H9 (cell line): ENCODE data around the gene TFAP2E. TPM values are rescaled to one million over a fixed set of nuclear protein-coding genes. Genes with fewer than 3 reads are reported as not detected.

Source experiments
- DNase-seq: peaks from one replicate; pipeline ENCODE4 v3.0.0-alpha.2; 2017
- H2AFZ ChIP-seq: one replicate; pipeline ENCODE4 v1.6.1; 2013; ENCODE audit warnings: mild to moderate bottlenecking, low read length, control low read depth, moderate library complexity
- H2AK5ac ChIP-seq: 2 replicates; pipeline ENCODE4 v1.6.1; 2013; ENCODE audit warnings: low read length, control low read depth, mixed read lengths; ENCODE audit not compliant: insufficient read length
- H2BK120ac ChIP-seq: one replicate; pipeline ENCODE4 v1.6.1; 2013; ENCODE audit warnings: low read depth, mild to moderate bottlenecking, low read length, control low read depth, inconsistent platforms; ENCODE audit not compliant: poor library complexity, severe bottlenecking
- H2BK12ac ChIP-seq: 2 replicates; pipeline ENCODE4 v1.6.1; 2013; ENCODE audit warnings: low read length, control low read depth, mixed read lengths, low read depth; ENCODE audit not compliant: insufficient read length
- H2BK15ac ChIP-seq: 2 replicates; pipeline ENCODE4 v1.6.1; 2013; ENCODE audit warnings: low read depth, low read length, control low read depth
- H2BK20ac ChIP-seq: one replicate; pipeline ENCODE4 v1.6.1; 2013; ENCODE audit warnings: low read depth, mild to moderate bottlenecking, low read length, control low read depth, inconsistent platforms; ENCODE audit not compliant: poor library complexity, severe bottlenecking
- H2BK5ac ChIP-seq: 2 replicates; pipeline ENCODE4 v1.6.1; 2013; ENCODE audit warnings: low read length, control low read depth, mixed read lengths; ENCODE audit not compliant: insufficient read length
- H3K14ac ChIP-seq: 2 replicates; pipeline ENCODE4 v1.6.1; 2013; ENCODE audit warnings: low read length, control low read depth; ENCODE audit not compliant: insufficient read depth
- H3K18ac ChIP-seq: 2 replicates; pipeline ENCODE4 v1.6.1; 2013; ENCODE audit warnings: low read depth, mild to moderate bottlenecking, mixed read lengths, low read length, control low read depth; ENCODE audit not compliant: insufficient read length
- H3K23ac ChIP-seq: 2 replicates; pipeline ENCODE4 v1.6.1; 2013; ENCODE audit warnings: low read length, control low read depth, mixed read lengths, low read depth; ENCODE audit not compliant: insufficient read length
- H3K23me2 ChIP-seq: 2 replicates; pipeline ENCODE4 v1.6.1; 2013; ENCODE audit warnings: low read depth, mild to moderate bottlenecking, mixed read lengths, low read length, control low read depth; ENCODE audit not compliant: insufficient read length, poor library complexity, severe bottlenecking
- H3K27ac ChIP-seq: 2 replicates; pipeline ENCODE4 v1.5.1; 2013; ENCODE audit warnings: low read length, control low read depth, mixed read lengths, low read depth; ENCODE audit not compliant: insufficient read length
- H3K27me3 ChIP-seq: 2 replicates; pipeline ENCODE4 v1.6.1; 2013; ENCODE audit warnings: low read length, control low read depth, inconsistent platforms; ENCODE audit not compliant: insufficient read depth
- H3K4ac ChIP-seq: 2 replicates; pipeline ENCODE4 v1.6.1; 2013; ENCODE audit warnings: low read depth, mild to moderate bottlenecking, control low read depth, inconsistent platforms, low read length, moderate library complexity
- H3K4me1 ChIP-seq: 2 replicates; pipeline ENCODE4 v1.6.1; 2013; ENCODE audit warnings: low read length, control low read depth, inconsistent platforms; ENCODE audit not compliant: insufficient read depth
- H3K4me2 ChIP-seq: 2 replicates; pipeline ENCODE4 v1.6.1; 2013; ENCODE audit warnings: low read length, control low read depth, mixed read lengths; ENCODE audit not compliant: insufficient read length, insufficient read depth
- H3K56ac ChIP-seq: 2 replicates; pipeline ENCODE4 v1.6.1; 2013; ENCODE audit warnings: low read depth, mild to moderate bottlenecking, mixed read lengths, low read length, control low read depth; ENCODE audit not compliant: insufficient read length
- H3K79me1 ChIP-seq: 2 replicates; pipeline ENCODE4 v1.6.1; 2013; ENCODE audit warnings: low read depth, mild to moderate bottlenecking, moderate library complexity, low read length, control low read depth, inconsistent platforms; ENCODE audit not compliant: insufficient read depth, poor library complexity, severe bottlenecking
- H3K79me2 ChIP-seq: 2 replicates; pipeline ENCODE4 v1.6.1; 2013; ENCODE audit warnings: low read length, control low read depth, inconsistent platforms; ENCODE audit not compliant: insufficient read depth
- H3K9ac ChIP-seq: 2 replicates; pipeline ENCODE4 v1.6.1; 2013; ENCODE audit warnings: low read length, control low read depth, mixed read lengths; ENCODE audit not compliant: insufficient read length; ENCODE audit errors: extremely low read depth
- H3K9me3 ChIP-seq: one replicate; pipeline ENCODE4 v1.6.1; 2013; ENCODE audit warnings: low read depth, low read length, inconsistent platforms; ENCODE audit not compliant: control insufficient read depth
- H3T11ph ChIP-seq: one replicate; pipeline ENCODE4 v1.6.1; 2013; ENCODE audit warnings: mild to moderate bottlenecking, low read length, control low read depth, inconsistent platforms
- H4K20me1 ChIP-seq: one replicate; pipeline ENCODE4 v1.6.1; 2013; ENCODE audit not compliant: control insufficient read depth, insufficient read length, insufficient read depth
- H4K5ac ChIP-seq: 2 replicates; pipeline ENCODE4 v1.6.1; 2013; ENCODE audit warnings: low read depth, mild to moderate bottlenecking, mixed read lengths, low read length, control low read depth; ENCODE audit not compliant: insufficient read length
- H4K8ac ChIP-seq: replicated peaks from 2 replicates; pipeline ENCODE4 v1.6.1; 2013; ENCODE audit warnings: low read length, control low read depth, mixed read lengths, low read depth; ENCODE audit not compliant: insufficient read length
- H4K91ac ChIP-seq: 2 replicates; pipeline ENCODE4 v1.6.1; 2013; ENCODE audit warnings: low read depth, mild to moderate bottlenecking, moderate library complexity, mixed read lengths, low read length, control low read depth; ENCODE audit not compliant: insufficient read length
- H3K27ac Mint-ChIP-seq, 3 experiments: 2 replicates in 2 of 3; 3 replicates in 1 of 3; pipeline ENCODE4 v1.8.0; 2020 to 2021; ENCODE audit warnings: mixed read lengths in 3 of 3, mild to moderate bottlenecking in 1 of 3, moderate library complexity in 1 of 3
- H3K27me3 Mint-ChIP-seq: 2 replicates; pipeline ENCODE4 v1.8.0; 2021; ENCODE audit warnings: low read depth, mild to moderate bottlenecking, moderate library complexity, mixed read lengths
- H3K36me3 Mint-ChIP-seq, 3 experiments: 2 replicates in 2 of 3; 3 replicates in 1 of 3; pipeline ENCODE4 v1.8.0; 2020 to 2021; ENCODE audit warnings: low read depth in 3 of 3, mixed read lengths in 3 of 3; ENCODE audit not compliant: insufficient read depth in 1 of 3
- H3K4me1 Mint-ChIP-seq, 2 experiments: 2 replicates each; pipeline ENCODE4 v1.8.0; 2020; ENCODE audit warnings: mixed read lengths in 2 of 2
- H3K4me3 Mint-ChIP-seq, 2 experiments: 2 replicates in 1 of 2; 3 replicates in 1 of 2; pipeline ENCODE4 v1.8.0; 2020 to 2021; ENCODE audit warnings: mild to moderate bottlenecking in 2 of 2, mixed read lengths in 2 of 2, moderate library complexity in 1 of 2
- H3K9me3 Mint-ChIP-seq, 2 experiments: 2 replicates in 1 of 2; 3 replicates in 1 of 2; pipeline ENCODE4 v1.8.0; 2020; ENCODE audit warnings: mild to moderate bottlenecking in 2 of 2, mixed read lengths in 2 of 2, moderate library complexity in 1 of 2
- CTCF ChIP-seq: fragments of 200-600 bp; sonication (generic); conservative IDR thresholded peaks from 3 replicates; pipeline ENCODE4 v1.8.0; 2021; ENCODE audit warnings: antibody characterized with exemption, mild to moderate bottlenecking
- WGBS: extraction: QIAGEN DNeasy Blood & Tissue Kit; methylation state at CpG from one replicate; pipeline ENCODE4 v1.1.7; 2013; ENCODE audit warnings: missing lambda C conversion rate, low lambda C conversion rate, mixed read lengths; ENCODE audit not compliant: insufficient read length; ENCODE audit errors: extremely low coverage; 5-methylcytosine and 5-hydroxymethylcytosine counted together
- total RNA-seq: library from RNA; stranded (reverse); gene quantifications from 2 replicates; pipeline ENCODE4 v1.2.1, GENCODE V29; 2021

TFAP2E gene
- total RNA-seq, 1 experiment from 2014 or later = 0.70 TPM

DNA sequence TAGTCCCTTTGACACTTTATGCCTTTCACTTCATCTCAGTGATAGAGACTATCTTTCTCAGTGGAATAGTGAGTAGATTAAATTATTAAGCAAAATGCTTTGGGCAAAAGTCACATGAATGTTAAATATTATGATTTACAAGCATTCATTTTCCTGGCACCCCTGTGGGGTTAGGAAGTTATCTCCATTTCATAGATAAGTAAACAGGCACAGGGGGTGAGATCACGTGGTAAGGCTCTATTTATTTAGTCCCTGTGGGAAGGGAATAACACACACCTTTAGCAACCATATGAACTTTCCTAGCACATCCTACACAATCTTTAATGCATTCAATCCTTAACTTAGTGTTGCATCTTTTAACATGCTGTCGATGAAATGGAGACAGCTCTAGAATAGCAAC, 55.9 kb downstream of the TFAP2E start:
- Histone ChIP-seq H3K9me3 (no peaks in the 10 kb centered on the region), H3K56ac (no peak overlapping the region), H2BK120ac (no peak overlapping the region), H3K18ac (no peak overlapping the region), H3K4ac (no peak overlapping the region), H4K20me1 (no peaks in the 10 kb centered on the region), H3K9ac (no peak overlapping the region), H3K23ac (no peak overlapping the region), H4K8ac (no peak overlapping the region), H3K23me2 (no peaks in the 10 kb centered on the region), H2BK15ac (no peak overlapping the region), H3T11ph (no peak overlapping the region), H3K14ac (no peak overlapping the region), H3K27me3 (no peaks in the 10 kb centered on the region), H3K4me2 (no peak overlapping the region), H4K91ac (no peak overlapping the region), H3K27ac (no peak overlapping the region), H3K4me1 (no peaks in the 10 kb centered on the region), H3K79me2 (no peaks in the 10 kb centered on the region; the same call in 1 of the 2 replicates), H2AFZ (no peak overlapping the region), H2BK12ac (no peak overlapping the region), H2AK5ac (no peak overlapping the region), H2BK20ac (no peak overlapping the region), H3K79me1 (no peaks in the 10 kb centered on the region), H2BK5ac (no peak overlapping the region), H4K5ac (no peak overlapping the region)
- H3K36me3 Mint-ChIP-seq = peaks cover 26 to 66% (median 50%) of the 10 kb centered on the region in 3 experiments; a peak in 6 of 7 replicates
- H3K9me3 Mint-ChIP-seq = no peaks in the 10 kb centered on the region
- no peak overlapping the region for H3K27ac Mint-ChIP-seq
- no peak for DNase-seq
- no peak overlapping the region for H3K4me3 Mint-ChIP-seq
- TF ChIP-seq CTCF = no peak
- WGBS = no CpG with 5 or more reads among the region's 2 CpGs
- no peaks in the 10 kb centered on the region for H3K27me3 Mint-ChIP-seq
- H3K4me1 Mint-ChIP-seq = no peaks in the 10 kb centered on the region
